ENCODE results near the gene PARVA. TPM values are rescaled to one million over a fixed set of nuclear protein-coding genes. Genes with fewer than 3 reads are reported as not detected.

PARVA gene
- total RNA-seq, 1 experiment from 2014 or later, result 36.7 TPM

GRCh38 chr11:12386745-12387144 is 9.4 kb downstream of the PARVA start:
- H3K9me3 Mint-ChIP-seq (ENCODE audit: unreplicated experiment), result no peaks in the 10 kb centered on the region
- POLR2A ChIA-PET, result interaction anchor here (2.1 kb wide), 1 partner anchor 10 kb away, joined by 5 read pairs; no protein-coding TSS in a partner anchor
- BruUV-seq (replicated peaks), result no TSS peak
- no peak overlapping the region for H3K27ac Mint-ChIP-seq (ENCODE audit: low read depth, unreplicated experiment)
- intact Hi-C loops (cut with micrococcal nuclease), result no loop called here
- H3K4me3 Mint-ChIP-seq (ENCODE audit: unreplicated experiment), result no peak overlapping the region
- CTCF ChIA-PET, result no interaction called here
- TF ChIP-seq, protein P1, sequence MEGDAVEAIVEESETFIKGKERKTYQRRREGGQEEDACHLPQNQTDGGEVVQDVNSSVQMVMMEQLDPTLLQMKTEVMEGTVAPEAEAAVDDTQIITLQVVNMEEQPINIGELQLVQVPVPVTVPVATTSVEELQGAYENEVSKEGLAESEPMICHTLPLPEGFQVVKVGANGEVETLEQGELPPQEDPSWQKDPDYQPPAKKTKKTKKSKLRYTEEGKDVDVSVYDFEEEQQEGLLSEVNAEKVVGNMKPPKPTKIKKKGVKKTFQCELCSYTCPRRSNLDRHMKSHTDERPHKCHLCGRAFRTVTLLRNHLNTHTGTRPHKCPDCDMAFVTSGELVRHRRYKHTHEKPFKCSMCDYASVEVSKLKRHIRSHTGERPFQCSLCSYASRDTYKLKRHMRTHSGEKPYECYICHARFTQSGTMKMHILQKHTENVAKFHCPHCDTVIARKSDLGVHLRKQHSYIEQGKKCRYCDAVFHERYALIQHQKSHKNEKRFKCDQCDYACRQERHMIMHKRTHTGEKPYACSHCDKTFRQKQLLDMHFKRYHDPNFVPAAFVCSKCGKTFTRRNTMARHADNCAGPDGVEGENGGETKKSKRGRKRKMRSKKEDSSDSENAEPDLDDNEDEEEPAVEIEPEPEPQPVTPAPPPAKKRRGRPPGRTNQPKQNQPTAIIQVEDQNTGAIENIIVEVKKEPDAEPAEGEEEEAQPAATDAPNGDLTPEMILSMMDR (IDR thresholded peaks at IDR 0.05; ENCODE audit: unreplicated experiment), result no peak
- DNase-seq (ENCODE audit: unreplicated experiment), result no peak
- H3K36me3 Mint-ChIP-seq (ENCODE audit: insufficient read depth, unreplicated experiment), result peaks cover 6% of the 10 kb centered on the region
- no peaks in the 10 kb centered on the region for H3K27me3 Mint-ChIP-seq (ENCODE audit: insufficient read depth, unreplicated experiment)
- H3K4me1 Mint-ChIP-seq (ENCODE audit: insufficient read depth, unreplicated experiment), result peaks cover 16% of the 10 kb centered on the region

GRCh38 chr11:12388173-12388572 is 10.8 kb downstream of the PARVA start:
- no peak overlapping the region for H3K4me3 Mint-ChIP-seq (ENCODE audit: unreplicated experiment)
- no peaks in the 10 kb centered on the region for H3K27me3 Mint-ChIP-seq (ENCODE audit: insufficient read depth, unreplicated experiment)
- intact Hi-C loops (cut with micrococcal nuclease), result no loop called here
- peaks cover 6% of the 10 kb centered on the region for H3K36me3 Mint-ChIP-seq (ENCODE audit: insufficient read depth, unreplicated experiment)
- TF ChIP-seq, protein P1 (IDR thresholded peaks at IDR 0.05; ENCODE audit: unreplicated experiment), result no peak
- ChIA-PET POLR2A (interaction anchor here (1.0 to 1.2 kb wide), 2 partner anchors 9 to 11 kb away, joined by 3 read pairs; partner anchors contain the start of gene PARVA), CTCF (interaction anchor here (0.6 to 0.7 kb wide), 3 partner anchors 216 to 558 kb away, joined by 3 to 5 read pairs (median 3); no protein-coding TSS in a partner anchor)
- no peaks in the 10 kb centered on the region for H3K9me3 Mint-ChIP-seq (ENCODE audit: unreplicated experiment)
- no peak overlapping the region for H3K27ac Mint-ChIP-seq (ENCODE audit: low read depth, unreplicated experiment)
- no peak for DNase-seq (ENCODE audit: unreplicated experiment)
- BruUV-seq (replicated peaks), result no TSS peak
- peaks cover 16% of the 10 kb centered on the region for H3K4me1 Mint-ChIP-seq (ENCODE audit: insufficient read depth, unreplicated experiment)

DNA sequence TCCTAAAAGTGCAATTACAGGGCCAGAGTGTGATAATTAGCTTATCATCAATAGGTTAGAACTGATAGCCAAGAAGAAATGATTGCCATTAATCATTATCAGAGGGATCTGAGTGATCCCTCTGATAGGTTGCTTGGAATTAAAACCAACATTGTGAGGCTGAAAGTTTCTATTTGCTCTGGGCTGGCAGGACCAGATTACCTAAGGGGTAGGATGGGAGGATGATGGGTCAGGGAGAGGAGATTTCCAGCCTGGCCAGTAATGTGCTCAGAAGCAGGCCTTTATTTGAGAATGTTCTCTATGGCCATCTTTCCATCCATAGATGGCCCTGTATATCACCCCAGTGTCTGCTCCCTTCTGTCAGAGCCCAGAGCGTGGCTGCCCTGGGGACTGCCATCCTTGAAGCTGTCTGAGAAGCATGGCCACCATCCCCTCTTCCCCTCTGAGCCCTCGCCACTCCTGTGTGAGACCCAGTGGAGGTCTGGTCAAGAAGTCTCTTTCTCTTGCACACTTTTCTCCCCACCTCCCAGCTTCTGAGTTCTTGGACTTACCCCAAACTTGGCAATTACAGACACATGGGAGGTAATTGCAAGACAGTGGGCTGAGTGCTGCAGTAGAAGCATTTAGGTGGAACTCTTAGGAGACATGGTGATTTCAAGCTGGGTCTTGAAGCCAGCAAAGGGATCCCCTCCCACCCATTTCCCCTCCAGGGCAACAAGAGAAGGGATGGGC is 11.7 kb downstream of the PARVA start:
- ChIA-PET POLR2A (interaction anchor here (1.0 to 1.2 kb wide), 2 partner anchors 10 to 12 kb away, joined by 3 read pairs; partner anchors contain the start of gene PARVA), CTCF (interaction anchor here (0.6 kb wide), 1 partner anchor 511 kb away, joined by 5 read pairs; no protein-coding TSS in a partner anchor)
- H3K36me3 Mint-ChIP-seq (ENCODE audit: insufficient read depth, unreplicated experiment), result peaks cover 6% of the 10 kb centered on the region
- no peak overlapping the region for H3K4me3 Mint-ChIP-seq (ENCODE audit: unreplicated experiment)
- TF ChIP-seq, protein P1 (IDR thresholded peaks at IDR 0.05; ENCODE audit: unreplicated experiment), result no peak
- peaks cover 16% of the 10 kb centered on the region for H3K4me1 Mint-ChIP-seq (ENCODE audit: insufficient read depth, unreplicated experiment)
- intact Hi-C loops (cut with micrococcal nuclease), result no loop called here
- no TSS peak for BruUV-seq (replicated peaks)
- H3K27ac Mint-ChIP-seq (ENCODE audit: low read depth, unreplicated experiment), result no peak overlapping the region
- no peaks in the 10 kb centered on the region for H3K9me3 Mint-ChIP-seq (ENCODE audit: unreplicated experiment)
- DNase-seq (ENCODE audit: unreplicated experiment), result no peak
- no peaks in the 10 kb centered on the region for H3K27me3 Mint-ChIP-seq (ENCODE audit: insufficient read depth, unreplicated experiment)

GRCh38 chr11:12389676-12390657 is 12.6 kb downstream of the PARVA start:
- DNase-seq (ENCODE audit: unreplicated experiment), result peak; percentile 73
- TF ChIP-seq, protein P1 (IDR thresholded peaks at IDR 0.05; ENCODE audit: unreplicated experiment), result no peak
- ChIA-PET CTCF (no interaction called here), POLR2A (no interaction called here)
- Mint-ChIP-seq H3K36me3 (ENCODE audit: insufficient read depth, unreplicated experiment) (no peaks in the 10 kb centered on the region), H3K27ac (ENCODE audit: low read depth, unreplicated experiment) (peak overlapping the region; percentile 61), H3K9me3 (ENCODE audit: unreplicated experiment) (no peaks in the 10 kb centered on the region), H3K27me3 (ENCODE audit: insufficient read depth, unreplicated experiment) (no peaks in the 10 kb centered on the region), H3K4me1 (ENCODE audit: insufficient read depth, unreplicated experiment) (peaks cover 16% of the 10 kb centered on the region), H3K4me3 (ENCODE audit: unreplicated experiment) (no peak overlapping the region)
- BruUV-seq (replicated peaks), result no TSS peak
- intact Hi-C loops (cut with micrococcal nuclease), result no loop called here

Measured in MCF 10A (cell line).